Measurements from ENCODE around the gene PGM1. TPM values are rescaled to one million over a fixed set of nuclear protein-coding genes. Genes with fewer than 3 reads are reported as not detected.

Gene PGM1
- total RNA-seq, 1 donor: 62.2 TPM

GRCh38 chr1:63611231-63611630, 18.0 kb downstream of the PGM1 start:
- H3K4me3 ChIP-seq (ENCODE audit: low read depth, low read length): no peak overlapping the region
- TF ChIP-seq CTCF (IDR thresholded peaks at IDR 0.05; ENCODE audit: insufficient read depth, low read depth, low read length): no peak
- peak; percentile 69 for DNase-seq (ENCODE audit: low read depth)

- H3K4me3 ChIP-seq (ENCODE audit: low read depth, low read length): no peak overlapping the region
- no peak for TF ChIP-seq CTCF (IDR thresholded peaks at IDR 0.05; ENCODE audit: insufficient read depth, low read depth, low read length)
- DNase-seq (ENCODE audit: low read depth): peak; percentile 23
Measured at GRCh38 chr1:63612564-63612963, 19.4 kb downstream of the PGM1 start.

GRCh38 chr1:63612971-63613370, 19.8 kb downstream of the PGM1 start:
- H3K4me3 ChIP-seq (ENCODE audit: low read depth, low read length): no peak overlapping the region
- no peak for DNase-seq (ENCODE audit: low read depth)
- no peak for TF ChIP-seq CTCF (IDR thresholded peaks at IDR 0.05; ENCODE audit: insufficient read depth, low read depth, low read length)

GRCh38 chr1:63615768-63616420, 22.7 kb downstream of the PGM1 start:
- peak; percentile 85 for DNase-seq (ENCODE audit: low read depth)
- TF ChIP-seq CTCF (IDR thresholded peaks at IDR 0.05; ENCODE audit: insufficient read depth, low read depth, low read length): peak; percentile 64

GRCh38 chr1:63617450-63617849, 24.2 kb downstream of the PGM1 start:
- TF ChIP-seq CTCF (IDR thresholded peaks at IDR 0.05; ENCODE audit: insufficient read depth, low read depth, low read length): no peak
- no peak for DNase-seq (ENCODE audit: low read depth)
- H3K4me3 ChIP-seq (ENCODE audit: low read depth, low read length): no peak overlapping the region

More at GRCh38 chr1:63615768-63616420, 22.7 kb downstream of the PGM1 start:
- no peak overlapping the region for H3K4me3 ChIP-seq (ENCODE audit: low read depth, low read length)

GRCh38 chr1:63618011-63618410, 24.8 kb downstream of the PGM1 start:
- no peak for TF ChIP-seq CTCF (IDR thresholded peaks at IDR 0.05; ENCODE audit: insufficient read depth, low read depth, low read length)
- H3K4me3 ChIP-seq (ENCODE audit: low read depth, low read length): no peak overlapping the region
- peak; percentile 31 for DNase-seq (ENCODE audit: low read depth)

- H3K4me3 ChIP-seq (ENCODE audit: low read depth, low read length): no peak overlapping the region
- TF ChIP-seq CTCF (IDR thresholded peaks at IDR 0.05; ENCODE audit: insufficient read depth, low read depth, low read length): no peak
- no peak for DNase-seq (ENCODE audit: low read depth)
Measured at GRCh38 chr1:63619558-63619957, 26.3 kb downstream of the PGM1 start.

Data from fibroblast of villous mesenchyme (primary cell).